ENCODE results near the gene CDIPT.

DNA sequence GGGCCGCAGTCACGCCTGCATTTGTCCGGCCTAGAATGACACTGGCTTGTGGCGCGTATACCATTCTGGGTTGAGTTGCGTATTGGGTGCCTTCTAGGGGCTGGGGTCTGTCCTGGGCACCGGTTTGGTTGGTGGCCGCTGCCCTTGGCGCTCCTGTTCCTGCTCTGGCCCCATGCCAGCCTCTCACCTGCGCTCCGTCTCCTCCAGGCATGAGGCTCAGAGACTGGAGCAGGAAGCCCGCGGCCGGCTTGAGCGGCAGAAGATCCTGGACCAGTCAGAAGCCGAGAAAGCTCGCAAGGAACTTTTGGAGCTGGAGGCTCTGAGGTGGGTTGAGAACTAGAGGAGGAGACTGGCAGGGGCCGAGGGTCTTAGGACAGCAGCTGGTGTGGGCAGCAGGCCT, 17.4 kb downstream of the CDIPT start:
- no peak for TF ChIP-seq EP300 (conservative IDR thresholded peaks at IDR 0.05; ENCODE audit: poor library complexity, severe bottlenecking)
- TF ChIP-seq CTCF (IDR thresholded peaks at IDR 0.05; ENCODE audit: poor library complexity, severe bottlenecking), result no peak
- no peak for TF ChIP-seq EZH2 (IDR thresholded peaks at IDR 0.05; ENCODE audit: borderline replicate concordance, insufficient read depth, low read length, poor library complexity, severe bottlenecking)
- no peak for TF ChIP-seq TAF1 (IDR thresholded peaks at IDR 0.05; ENCODE audit: low read depth)
- TF ChIP-seq, protein P1, sequence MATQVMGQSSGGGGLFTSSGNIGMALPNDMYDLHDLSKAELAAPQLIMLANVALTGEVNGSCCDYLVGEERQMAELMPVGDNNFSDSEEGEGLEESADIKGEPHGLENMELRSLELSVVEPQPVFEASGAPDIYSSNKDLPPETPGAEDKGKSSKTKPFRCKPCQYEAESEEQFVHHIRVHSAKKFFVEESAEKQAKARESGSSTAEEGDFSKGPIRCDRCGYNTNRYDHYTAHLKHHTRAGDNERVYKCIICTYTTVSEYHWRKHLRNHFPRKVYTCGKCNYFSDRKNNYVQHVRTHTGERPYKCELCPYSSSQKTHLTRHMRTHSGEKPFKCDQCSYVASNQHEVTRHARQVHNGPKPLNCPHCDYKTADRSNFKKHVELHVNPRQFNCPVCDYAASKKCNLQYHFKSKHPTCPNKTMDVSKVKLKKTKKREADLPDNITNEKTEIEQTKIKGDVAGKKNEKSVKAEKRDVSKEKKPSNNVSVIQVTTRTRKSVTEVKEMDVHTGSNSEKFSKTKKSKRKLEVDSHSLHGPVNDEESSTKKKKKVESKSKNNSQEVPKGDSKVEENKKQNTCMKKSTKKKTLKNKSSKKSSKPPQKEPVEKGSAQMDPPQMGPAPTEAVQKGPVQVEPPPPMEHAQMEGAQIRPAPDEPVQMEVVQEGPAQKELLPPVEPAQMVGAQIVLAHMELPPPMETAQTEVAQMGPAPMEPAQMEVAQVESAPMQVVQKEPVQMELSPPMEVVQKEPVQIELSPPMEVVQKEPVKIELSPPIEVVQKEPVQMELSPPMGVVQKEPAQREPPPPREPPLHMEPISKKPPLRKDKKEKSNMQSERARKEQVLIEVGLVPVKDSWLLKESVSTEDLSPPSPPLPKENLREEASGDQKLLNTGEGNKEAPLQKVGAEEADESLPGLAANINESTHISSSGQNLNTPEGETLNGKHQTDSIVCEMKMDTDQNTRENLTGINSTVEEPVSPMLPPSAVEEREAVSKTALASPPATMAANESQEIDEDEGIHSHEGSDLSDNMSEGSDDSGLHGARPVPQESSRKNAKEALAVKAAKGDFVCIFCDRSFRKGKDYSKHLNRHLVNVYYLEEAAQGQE (IDR thresholded peaks at IDR 0.05; ENCODE audit: borderline replicate concordance), result no peak
- TF ChIP-seq POLR2AphosphoS5 (IDR thresholded peaks at IDR 0.05), result no peak
- TF ChIP-seq SMC3 (conservative IDR thresholded peaks at IDR 0.05; ENCODE audit: poor library complexity), result no peak
